T-helper 9 cell (primary cell): ENCODE measurements around the gene TRIO.

Experiments used
- DNase-seq: peaks from one replicate; pipeline ENCODE4 v3.0.0-alpha.2; 2020

The TRIO gene

DNA sequence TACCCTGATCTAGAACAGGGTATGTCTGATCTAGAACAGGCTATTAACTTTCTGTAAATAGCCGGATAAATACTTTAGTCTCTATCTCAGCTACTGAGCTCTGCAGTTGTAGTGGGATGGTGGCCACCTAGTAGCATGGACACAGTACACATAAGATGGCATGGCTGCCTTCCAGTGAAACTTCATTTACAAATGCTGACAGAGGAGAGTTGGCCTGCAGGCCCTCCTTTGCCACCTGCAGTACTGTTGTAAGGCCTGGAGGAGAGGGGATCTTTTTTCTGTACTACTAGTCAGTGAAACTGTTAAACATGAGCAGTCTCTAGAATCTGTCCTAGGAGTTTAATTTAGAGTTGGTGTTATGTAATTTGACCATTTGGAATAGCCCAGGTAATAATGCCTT, 86.0 kb downstream of the TRIO start:
- no peak for DNase-seq

DNA sequence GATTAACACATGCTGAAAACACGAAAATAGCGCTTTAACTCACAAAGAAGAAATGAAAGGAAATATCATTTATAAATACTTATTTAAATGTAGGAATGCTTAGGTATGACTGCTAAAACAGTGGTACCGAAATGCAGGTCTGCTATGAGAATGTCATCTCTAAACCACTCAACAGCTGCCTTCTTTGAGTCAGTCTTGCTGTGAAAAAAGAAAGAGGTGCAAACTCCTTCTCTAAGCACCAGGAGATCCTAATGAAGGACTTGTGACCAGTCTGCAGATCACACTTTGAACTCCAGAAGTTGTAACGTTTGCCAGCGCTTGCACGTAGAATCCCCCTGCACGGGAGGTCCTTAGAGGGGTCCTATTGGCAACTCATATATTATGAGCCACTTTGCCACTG, 86.6 kb downstream of the TRIO start:
- DNase-seq, result no peak

DNA sequence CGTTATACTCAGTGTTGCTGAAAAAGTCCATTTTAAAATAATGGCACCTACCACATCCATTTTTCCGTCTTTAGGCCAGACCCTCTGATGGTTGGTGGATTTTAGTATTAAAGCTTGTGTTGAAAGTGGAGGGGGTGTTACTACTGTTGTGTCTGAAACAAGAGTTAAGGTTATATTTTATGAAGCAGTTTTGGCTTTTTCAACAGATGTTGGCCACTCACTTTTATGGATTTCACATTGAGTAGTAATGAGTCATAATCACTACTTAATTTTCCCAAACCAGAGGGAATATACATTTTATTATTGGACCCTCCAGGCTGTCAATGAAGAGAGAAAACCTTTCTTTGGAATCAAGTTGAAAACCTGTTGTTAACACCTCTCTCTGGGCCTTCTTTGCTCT, 88.0 kb downstream of the TRIO start:
- no peak for DNase-seq

DNA sequence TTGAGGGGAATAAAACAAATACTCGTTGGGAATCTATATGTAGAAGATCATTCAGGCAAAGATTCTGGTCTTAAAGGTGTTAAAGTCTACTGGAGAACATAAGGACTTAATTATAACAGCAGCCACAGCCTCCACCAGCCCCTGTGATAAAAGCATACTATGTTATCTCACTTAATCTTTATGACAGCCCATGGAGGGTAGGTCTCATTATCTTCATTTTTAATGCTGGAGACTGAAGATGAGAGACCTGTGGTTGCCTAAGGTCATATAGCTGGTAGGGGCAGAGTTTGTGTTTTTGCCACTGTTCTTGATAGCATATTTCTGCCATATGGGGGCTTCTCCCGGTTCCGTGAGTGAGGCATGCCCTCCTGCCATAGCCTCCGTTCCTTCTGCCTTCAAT, 88.7 kb downstream of the TRIO start:
- no peak for DNase-seq

DNA sequence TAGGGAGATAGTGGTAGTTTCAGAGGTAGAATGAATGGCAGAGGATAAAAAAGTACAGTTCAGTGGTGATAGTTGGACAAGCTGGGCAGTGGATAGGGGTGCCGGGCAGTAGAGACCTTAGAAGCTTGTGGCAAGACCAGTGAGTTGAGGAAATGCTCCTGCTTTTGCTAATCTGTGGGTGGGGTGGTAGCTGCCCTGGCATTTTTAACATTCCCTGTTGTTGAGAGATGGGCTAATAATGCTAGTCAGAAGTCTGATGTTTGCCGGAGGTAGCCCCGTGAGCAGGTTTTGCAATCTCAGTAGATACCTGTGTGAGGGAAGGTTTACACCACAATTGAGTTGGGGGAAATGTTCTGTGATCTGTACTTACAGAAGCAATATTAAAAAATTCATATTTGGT, 91.1 kb downstream of the TRIO start:
- DNase-seq, result no peak

DNA sequence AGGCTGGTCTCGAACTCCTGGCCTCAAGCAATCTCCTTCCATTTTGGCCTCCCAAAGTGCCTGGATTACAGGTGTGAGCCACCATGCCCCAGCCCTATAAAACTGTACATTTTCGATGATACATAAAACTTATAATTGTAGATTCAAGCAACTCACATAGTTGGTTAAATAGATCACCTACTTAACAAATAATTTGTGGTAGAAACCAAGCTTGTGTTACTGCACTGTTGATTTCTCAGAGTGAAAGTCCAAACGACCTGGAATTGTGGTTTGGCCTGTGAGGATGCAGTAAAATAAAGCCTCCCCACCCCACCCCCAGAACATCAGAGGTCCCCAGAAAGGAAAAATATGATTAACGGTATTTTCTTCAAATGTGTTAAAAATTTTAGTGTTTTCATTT, 92.7 kb downstream of the TRIO start:
- DNase-seq, result no peak

DNA sequence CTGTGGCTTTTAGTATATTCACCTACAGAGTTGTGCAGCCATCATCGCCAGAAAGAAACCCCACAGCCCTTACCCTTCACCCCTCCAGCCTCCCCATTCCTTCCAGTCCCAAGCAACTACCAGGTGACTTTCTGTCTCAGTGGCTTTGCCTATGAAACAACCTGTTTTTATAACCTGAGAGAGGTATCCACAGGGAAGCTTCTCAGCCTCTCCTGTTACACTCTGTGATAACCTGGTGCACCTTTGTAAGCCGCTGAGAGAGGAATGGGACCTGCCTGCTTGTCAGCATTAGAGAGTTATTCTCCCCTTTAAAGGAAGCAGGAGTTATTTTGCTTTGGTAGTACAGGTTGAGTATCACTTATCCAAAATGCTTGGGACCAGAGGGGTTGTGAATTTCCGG, 93.6 kb downstream of the TRIO start:
- DNase-seq, result no peak

DNA sequence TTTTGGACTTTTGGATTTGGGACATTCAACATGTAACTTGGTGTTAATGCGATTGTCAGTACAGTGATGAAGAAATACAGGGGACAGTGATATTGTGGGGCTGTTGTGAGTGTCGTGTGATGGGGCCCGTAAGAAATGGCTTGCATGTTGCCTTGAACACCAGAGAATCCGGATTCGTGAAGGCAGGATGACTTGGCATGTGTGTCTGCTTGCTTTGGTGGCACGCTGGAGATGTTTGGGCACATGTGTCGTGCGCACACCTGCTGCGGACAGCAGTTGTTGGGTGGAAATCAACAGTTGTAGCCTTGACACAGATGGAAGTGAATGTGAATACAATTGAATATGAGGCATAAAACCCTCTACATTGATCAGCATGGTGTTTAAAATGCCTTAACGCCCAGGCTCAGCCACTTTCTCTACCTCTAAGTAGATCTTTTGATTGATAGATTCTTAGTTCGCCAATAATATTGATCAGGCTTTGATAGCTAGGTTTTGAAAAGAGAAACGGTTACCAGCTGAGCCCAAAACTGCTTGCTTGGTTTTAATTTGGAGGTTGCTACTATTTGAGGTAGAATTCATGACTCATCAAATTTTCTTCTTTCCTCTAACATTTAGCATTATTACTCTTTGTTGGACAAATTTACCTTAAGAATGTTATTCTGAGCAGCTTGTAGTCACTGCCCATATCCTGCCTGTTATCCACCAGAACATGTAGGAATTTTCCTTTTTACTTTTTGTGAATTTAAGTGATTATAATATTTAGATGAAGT, 94.4 kb downstream of the TRIO start:
- DNase-seq, result no peak

DNA sequence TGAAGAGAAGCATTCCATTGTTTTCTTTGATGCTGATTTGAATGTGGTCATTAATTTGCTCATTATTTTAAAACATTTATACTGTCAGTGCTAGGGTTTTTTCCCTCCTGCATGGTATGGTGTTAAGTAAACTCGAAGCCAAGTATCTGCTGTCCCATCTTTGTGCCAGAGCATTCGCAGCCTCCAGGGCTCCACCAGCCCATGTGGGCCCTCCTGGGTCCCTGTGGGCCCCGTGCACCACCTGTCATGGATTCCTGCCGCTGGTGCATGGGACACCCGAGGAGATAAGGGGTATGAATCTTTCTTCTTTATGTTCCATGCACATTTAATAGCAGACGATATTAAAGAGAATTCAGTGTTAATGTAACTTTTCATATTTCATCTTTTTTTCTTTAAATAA, 95.1 kb downstream of the TRIO start:
- no peak for DNase-seq

DNA sequence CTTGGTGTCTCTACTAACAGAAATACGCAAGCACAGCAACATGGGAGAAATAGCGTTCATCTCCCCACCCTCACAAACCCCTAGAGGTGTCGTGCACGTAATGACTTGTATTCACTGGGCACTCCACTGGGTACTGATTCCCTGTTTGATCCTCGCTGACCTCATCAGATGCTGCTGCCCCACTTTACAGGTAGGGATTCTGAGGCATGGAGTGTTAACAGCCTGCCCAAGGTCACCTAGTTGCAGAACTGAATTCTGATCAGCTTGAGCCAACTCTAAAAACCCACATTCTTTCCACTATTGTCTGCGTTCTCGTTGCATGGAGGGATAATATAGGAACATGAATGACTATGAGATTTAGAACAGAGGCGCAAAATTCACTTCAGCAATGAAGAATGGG, 96.3 kb downstream of the TRIO start:
- DNase-seq, result no peak

DNA sequence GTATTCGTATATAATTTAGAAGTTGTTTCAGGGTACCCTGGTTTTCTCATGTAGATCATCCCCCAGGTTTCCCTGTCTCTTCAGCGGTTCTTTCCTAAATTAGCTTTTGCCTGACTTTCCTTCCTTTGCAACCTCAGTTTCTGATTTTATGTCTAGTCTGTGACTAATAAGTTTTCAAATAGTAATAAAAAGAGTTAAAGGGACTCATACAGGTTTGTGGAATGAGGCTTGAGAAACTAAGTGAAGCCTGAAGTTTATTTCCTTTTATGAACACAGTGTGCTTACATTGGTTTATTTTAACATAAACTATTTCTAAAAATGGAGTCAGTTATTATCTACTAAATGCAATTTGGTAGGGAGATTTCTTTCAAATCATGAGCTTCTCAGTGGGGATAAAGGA, 96.8 kb downstream of the TRIO start:
- DNase-seq, result no peak

DNA sequence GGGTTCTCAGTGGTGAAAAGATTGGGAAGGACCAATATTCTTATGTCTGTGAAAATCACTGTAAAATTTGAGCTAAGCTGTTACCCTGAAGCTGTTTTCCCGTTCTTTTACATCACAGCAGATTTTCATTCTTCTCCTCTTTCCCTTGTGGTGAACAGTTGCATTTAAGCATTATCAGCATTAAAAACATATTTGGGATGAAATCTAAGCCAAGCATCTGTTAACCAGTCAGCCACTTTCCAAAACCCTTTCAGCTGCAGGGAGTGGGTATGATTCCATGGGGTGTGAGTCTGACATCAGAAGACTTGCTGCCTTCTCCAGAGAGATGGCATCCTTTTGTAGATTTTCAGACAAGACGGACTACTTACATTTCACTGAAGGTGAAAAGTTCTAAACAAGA, 97.2 kb downstream of the TRIO start:
- no peak for DNase-seq

DNA sequence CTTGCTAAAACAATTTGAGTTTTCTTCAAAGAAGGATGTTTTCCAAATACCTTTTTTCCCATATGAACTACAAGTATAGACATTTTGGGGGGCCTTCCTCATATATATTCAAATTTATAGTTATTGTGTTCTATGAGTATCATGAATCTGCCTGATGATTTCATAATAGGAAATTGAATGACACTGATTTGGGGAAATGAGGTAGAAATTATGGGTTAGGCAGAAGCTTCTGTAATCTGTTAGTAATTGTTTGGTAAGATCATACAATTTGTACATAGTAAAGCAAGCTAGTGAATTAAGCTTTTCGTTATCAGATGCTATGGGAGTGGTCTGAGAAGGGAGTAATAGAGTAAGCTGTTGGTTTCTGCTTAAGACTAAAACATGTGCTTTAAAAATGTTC, 98.0 kb downstream of the TRIO start:
- DNase-seq, result no peak

DNA sequence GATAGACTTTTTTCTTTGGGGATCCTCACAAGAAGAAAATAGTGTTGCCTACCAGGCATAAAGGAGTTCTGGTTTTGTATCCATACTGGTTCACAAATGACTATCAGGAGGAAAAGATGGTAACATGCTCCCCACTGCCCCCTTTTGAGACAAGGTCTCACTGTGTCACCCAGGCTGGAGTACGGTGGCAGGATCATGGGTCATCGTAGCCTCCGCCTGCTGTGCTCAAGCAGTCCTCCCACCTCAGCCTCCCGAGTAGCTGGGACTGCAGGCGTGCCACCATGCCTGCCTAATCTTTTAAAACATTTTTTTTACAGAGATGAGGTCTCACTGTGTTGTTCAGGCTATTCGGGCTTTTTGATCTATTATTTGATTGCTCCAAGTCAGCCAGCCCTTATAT, 99.3 kb downstream of the TRIO start:
- DNase-seq, result no peak

DNA sequence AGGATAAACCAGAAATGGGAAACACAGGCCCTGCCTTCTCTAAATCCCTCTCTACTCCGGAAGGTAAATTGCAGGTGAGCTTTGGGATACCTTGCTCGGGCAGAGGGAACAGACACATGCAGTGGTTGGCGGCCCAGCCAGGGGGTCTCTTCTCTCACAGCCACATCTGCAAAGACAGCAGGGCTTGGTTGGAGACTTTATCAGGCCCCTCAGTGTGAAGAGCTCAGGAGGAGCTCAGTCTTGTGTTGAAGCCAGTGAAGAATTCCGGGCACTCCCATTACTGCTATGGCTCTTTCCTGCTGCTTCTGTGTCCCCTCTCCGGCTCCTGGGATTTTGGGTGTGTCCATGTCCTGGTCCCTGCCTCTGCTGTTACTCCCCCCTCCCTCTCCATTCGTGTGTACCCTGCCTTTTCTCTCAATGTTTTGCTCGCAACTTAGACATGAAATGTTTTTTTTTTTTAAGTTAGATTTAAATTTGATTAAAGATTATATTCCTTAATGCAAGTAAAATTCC, 99.8 kb downstream of the TRIO start:
- no peak for DNase-seq

DNA sequence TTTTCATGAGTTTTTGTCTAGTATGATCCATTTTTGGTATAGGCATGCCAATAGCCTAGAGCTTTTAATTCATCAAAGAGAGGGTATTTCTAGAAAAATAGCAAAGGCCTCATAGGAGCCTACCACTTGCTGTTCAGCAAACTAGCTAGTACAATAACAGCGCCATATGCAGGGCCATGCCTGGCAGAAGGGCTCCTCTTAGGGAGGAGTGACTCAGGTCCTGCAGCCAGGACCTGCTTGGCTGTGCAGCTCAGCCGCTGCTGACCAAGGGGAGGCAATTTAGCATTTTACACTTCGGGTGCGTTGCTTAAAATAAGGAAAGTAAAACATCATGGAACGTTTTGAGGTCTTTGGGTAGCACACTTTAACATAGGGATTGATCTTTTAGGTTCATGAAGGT, 100.6 kb downstream of the TRIO start:
- no peak for DNase-seq

DNA sequence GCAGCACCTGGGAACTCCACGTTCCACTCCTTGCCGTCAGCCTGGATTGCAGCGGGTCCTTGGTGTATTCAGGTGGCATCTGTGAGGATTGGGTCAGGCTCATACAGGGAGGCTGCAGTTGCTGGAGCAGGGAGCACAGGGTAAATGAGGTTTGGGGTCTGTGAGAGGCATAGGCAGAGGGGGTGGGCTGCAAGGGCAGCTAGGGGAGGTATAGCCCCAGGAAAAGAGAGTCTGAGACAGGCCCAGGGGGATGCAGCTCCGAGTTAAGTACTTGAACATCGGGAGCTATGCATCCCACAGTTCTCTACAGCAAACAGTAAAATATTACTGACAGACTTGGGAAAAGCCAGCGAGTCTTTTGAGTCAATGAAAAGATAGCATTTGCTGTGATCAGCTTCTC, 101.6 kb downstream of the TRIO start:
- no peak for DNase-seq

DNA sequence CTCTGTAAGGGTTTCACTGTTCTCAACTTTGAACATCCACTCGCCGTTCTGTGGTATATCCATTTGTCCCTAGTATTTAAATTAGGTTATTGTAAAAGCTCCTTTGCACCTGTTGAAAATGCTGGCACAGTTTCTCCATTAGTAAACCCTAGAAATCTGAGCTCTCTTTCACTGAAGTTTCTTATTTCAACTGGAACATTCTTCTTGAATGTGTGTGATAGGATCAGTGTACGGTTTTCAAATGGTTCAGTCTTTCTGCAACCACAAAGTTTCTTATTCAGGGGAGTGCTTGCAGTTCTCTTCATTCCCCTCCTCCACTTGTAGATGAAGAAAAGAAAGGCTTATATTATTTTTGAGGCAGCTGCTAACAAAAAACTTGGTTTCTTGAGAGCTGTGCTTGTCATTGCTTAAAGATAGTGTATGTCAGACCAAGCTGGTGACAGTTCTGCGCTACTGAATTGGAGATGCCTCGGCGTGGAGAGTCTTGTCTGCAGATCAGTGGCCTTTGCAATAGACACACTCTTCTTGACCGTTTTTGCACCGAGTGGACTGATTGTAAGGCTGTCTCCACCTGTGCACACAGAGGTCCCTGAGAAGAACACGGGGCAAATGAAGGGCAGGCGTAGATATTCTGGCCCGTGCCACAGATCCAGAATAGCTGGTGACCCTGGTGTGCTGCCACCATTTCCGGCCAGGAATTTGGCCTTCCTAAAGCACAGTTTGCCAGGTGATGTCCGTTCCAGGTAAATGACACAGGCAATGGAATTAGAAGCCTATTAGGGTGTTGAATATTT, 102.2 kb downstream of the TRIO start:
- no peak for DNase-seq

DNA sequence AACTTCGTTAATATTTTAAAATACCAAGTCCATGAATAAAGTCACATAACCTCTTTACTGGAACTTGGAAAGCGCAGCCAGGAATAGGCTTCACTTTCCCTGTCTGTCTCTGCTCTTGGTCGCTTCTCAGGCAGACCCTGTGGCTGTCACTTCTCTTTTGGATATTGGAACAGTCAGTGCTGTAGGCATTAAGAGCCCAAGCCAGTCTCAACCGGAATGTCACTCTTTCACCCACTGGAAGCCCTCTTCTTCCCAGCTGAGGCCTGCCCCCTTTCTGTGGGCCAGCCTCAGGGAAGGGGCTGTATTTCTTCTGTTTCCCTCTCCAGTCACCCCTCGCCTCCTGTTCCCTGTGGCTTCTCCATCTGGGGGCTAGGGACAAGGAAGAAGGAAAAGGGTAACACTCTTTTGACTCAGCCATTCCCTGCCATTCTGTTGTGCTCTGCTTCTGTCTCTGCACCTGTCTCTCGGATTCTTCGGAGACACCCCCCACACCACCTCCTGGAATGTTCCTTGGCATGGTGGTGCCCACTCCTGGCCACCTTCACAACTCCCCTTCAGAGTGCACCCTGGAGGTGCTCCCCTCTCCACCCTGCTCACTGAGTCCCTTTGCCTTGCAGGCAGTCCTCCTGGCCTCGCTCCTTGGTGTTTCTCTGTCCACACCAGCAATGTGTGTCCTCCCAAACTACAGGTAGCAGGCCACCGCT, 103.4 kb downstream of the TRIO start:
- DNase-seq, result no peak

DNA sequence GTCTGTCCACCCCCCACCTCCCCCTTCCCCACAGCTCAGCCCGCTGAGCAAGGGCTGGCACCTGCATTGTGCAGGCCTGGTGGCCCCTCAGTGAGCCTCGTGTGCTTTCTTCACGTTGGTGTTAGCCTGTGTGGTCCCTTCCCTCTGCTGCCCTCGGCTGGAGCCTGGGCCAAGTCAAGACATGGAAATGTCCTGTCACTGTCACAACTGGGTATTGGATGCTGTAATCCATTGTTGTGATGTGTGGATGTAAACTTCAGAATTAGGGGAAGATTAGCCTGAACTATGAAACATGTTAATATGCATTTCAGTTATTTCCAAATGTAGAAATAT, 103.9 kb downstream of the TRIO start:
- no peak for DNase-seq

DNA sequence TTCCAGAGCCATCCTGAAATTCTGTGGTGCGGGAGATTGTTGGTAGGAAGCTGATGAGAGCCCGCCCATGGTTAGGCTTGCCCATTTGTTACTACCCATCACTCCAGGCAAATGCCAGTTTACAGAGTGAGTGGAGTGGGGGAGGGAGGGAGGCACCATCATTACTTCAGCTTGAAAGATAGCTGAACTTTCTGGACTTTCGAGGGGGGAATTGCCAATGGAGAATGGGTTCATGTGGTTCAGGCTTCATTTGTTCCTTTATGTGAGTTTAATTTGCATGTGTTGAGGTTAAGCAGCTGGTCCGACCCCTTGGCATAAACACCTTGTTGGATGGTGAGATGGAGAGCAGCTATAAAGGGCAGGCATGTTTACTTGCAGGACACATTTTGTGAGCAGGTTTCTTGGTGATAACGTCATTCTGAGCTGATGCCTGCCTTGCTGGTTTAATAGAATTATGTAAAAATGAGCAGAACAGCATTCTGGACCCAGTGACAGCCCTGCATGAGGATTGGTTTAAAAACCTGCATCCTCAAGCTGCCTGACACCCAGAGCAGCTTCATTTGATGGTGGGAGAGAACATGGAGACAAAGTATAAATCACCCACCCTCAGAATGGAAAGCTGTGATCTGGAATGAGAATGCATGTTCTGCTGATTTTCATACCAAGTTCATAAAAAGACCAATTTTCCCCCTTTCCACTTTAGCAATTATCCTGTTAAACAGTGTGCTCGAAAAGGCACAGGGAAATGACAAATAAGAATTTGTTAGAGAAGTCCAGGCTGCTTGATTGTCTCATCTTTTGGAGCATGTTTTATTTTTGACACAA, 106.3 kb downstream of the TRIO start:
- DNase-seq, result no peak

DNA sequence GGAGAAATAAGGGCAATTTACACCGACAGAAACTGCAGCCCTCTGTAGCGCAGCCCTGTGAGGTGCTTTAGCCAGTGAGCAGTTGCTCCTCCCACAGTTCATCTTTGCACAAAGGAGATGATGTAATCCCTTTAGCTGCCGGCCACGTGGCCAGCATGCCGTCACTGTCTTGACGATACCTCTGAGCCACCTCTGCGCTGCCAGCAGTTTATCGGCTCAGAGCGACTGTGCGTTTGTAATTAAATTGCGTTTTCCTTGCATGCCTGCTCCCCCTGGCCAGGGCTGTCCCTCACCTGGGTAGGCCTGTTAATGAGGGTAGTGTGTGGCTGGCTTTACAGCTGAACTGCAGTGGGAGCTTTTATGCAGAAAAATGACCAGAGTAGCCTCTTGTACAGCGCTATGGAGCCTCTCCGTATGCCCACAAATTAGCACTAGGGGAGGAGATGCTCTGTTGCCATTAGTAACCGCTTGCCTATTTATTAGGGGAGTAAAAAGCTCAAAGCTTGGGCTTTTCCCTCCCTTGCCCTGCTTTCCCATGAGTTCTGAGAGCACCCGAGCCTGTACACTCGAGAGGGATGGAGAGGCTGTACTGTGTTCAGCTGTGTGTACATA, 107.0 kb downstream of the TRIO start:
- DNase-seq, result no peak
